ENCODE results near the gene OR2A42.
"Not testable (repeated sequence)": the region's sequence is repeated elsewhere in the genome, so short reads cannot be mapped to it uniquely, and the experiment has no call there.

OR2A42 gene

DNA sequence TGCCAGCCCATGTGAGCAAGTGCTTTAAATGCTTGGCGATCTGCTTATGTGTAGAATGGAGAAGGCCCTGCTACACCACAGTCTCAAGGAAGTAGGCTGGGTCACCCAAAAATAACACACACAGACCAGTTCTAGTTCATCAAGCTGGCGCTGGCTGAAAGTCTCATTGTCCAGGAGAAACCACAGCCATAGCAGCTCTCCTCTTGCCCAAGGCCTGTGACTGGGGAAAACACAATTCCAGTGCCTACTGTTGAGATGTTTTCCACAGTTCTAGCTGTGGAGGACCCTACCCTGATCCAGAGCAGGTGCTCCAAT is 60.3 kb downstream of the OR2A42 start:
- H3K4me1 ChIP-seq (ENCODE audit: low read length); H3K36me3 ChIP-seq (replicated peaks; ENCODE audit: low read depth, low read length); H3K9ac ChIP-seq (ENCODE audit: low read length); H3K79me2 ChIP-seq (ENCODE audit: low read length); H2AFZ ChIP-seq (ENCODE audit: low read depth, low read length); H3K4me3 ChIP-seq (ENCODE audit: low read length); H3K27ac ChIP-seq (ENCODE audit: low read length); H3K4me2 ChIP-seq (ENCODE audit: low read length); H3K9me3 ChIP-seq (ENCODE audit: insufficient read depth, low read length); H4K20me1 ChIP-seq (ENCODE audit: insufficient read depth, low read length): not testable (repeated sequence)
- H3K27me3 ChIP-seq (ENCODE audit: low read depth, low read length), result peaks cover 25% of the 10 kb centered on the region

DNA sequence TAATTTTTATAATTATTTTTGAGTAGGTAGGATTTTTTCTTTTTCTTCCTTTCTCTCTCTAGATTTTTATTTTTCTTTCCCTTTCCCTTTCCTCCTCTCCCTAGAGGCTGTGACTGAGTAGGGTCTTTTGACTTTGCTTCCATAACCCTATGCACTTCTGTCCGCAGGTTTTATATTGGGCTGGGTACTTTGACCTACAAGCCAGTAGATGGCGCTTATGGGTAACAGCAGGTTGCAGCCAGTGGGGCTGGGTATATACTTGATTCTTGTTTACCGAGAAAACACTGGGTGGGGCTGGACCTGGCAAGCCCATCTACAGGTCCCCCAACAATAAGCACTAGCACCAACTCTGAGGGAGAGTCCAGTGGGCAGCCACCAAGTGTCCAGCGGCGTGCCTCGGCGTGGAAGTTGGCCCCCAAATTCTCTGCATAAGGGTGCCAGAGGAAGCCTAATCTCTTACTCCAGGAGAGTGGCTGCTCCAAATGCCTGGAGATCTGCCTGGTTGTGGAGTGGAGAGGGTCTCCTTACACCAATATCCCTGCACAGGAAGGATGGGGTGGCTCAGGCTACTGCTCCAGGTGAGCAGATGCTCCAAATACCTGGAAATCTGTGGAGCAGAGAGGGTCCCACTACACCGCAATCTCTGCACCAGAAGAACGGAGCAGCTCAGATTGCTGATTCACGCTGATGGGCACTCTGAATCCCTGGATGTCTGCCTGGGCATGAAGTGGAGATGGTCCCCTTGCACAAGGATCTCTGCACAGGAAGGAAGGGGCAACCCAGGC is 60.8 kb downstream of the OR2A42 start:
- peaks cover 27% of the 10 kb centered on the region for H3K27me3 ChIP-seq (ENCODE audit: low read depth, low read length)
- H3K4me3 ChIP-seq (ENCODE audit: low read length); H3K4me2 ChIP-seq (ENCODE audit: low read length); H3K36me3 ChIP-seq (replicated peaks; ENCODE audit: low read depth, low read length); H3K27ac ChIP-seq (ENCODE audit: low read length); H4K20me1 ChIP-seq (ENCODE audit: insufficient read depth, low read length); H3K4me1 ChIP-seq (ENCODE audit: low read length); H3K79me2 ChIP-seq (ENCODE audit: low read length); H2AFZ ChIP-seq (ENCODE audit: low read depth, low read length); H3K9ac ChIP-seq (ENCODE audit: low read length); H3K9me3 ChIP-seq (ENCODE audit: insufficient read depth, low read length): not testable (repeated sequence)
- peak; percentile 41 for TF ChIP-seq CTCF (IDR thresholded peaks at IDR 0.05; ENCODE audit: low read depth, low read length)

Measured in OCI-LY3 (cell line).